Activated CD4-positive, alpha-beta T cell treated with anti-CD3 and anti-CD28 coated beads for 24 hours (primary cell): Measurements from ENCODE around the gene ZNF148.
"Not testable (repeated sequence)": the region's sequence is repeated elsewhere in the genome, so short reads cannot be mapped to it uniquely, and the experiment has no call there.

Experiments
- DNase-seq, 2 donors: peaks; one replicate each; pipeline ENCODE4 v3.0.0-alpha.2; 2020; ENCODE audit warnings: low read depth in 2 of 2

Gene ZNF148

GRCh38 chr3:125374996-125375941 lies at the start of gene ZNF148:
Gene ZNF148 (minus strand): TSS chr3:125375325. CDS start chr3:125313640, 61,685 bp downstream.
- DNase-seq, result peak; percentile 80 to 81

GRCh38 chr3:125418306-125418705 lies 43.2 kb upstream of the ZNF148 start:
- DNase-seq, result no peak

- no peak for DNase-seq
Observed at GRCh38 chr3:125416235-125416634, 41.1 kb upstream of the ZNF148 start.

GRCh38 chr3:125414669-125415068 lies 39.5 kb upstream of the ZNF148 start:
- no peak for DNase-seq

GRCh38 chr3:125410922-125411321 lies 35.8 kb upstream of the ZNF148 start:
- no peak for DNase-seq

GRCh38 chr3:125406070-125406469 lies 30.9 kb upstream of the ZNF148 start:
- DNase-seq, result no peak

GRCh38 chr3:125405515-125405914 lies 30.4 kb upstream of the ZNF148 start:
- DNase-seq, result not testable (repeated sequence)

GRCh38 chr3:125403789-125404188 lies 28.7 kb upstream of the ZNF148 start:
- no peak for DNase-seq

- no peak for DNase-seq
Observed at GRCh38 chr3:125402639-125403038, 27.5 kb upstream of the ZNF148 start.

GRCh38 chr3:125401402-125401801 lies 26.3 kb upstream of the ZNF148 start:
- DNase-seq, result no peak

- no peak for DNase-seq
Observed at GRCh38 chr3:125398952-125399351, 23.8 kb upstream of the ZNF148 start.

GRCh38 chr3:125395091-125395490 lies 20.0 kb upstream of the ZNF148 start:
- DNase-seq, result no peak

GRCh38 chr3:125394406-125394805 lies 19.3 kb upstream of the ZNF148 start:
- DNase-seq, result no peak

- DNase-seq, result no peak
Observed at GRCh38 chr3:125389282-125389681, 14.2 kb upstream of the ZNF148 start.

- DNase-seq, result not testable (repeated sequence)
Observed at GRCh38 chr3:125388369-125388768, 13.2 kb upstream of the ZNF148 start.

GRCh38 chr3:125386811-125387210 lies 11.7 kb upstream of the ZNF148 start:
- no peak for DNase-seq

GRCh38 chr3:125383744-125384143 lies 8.6 kb upstream of the ZNF148 start:
- DNase-seq, result no peak

GRCh38 chr3:125382298-125382697 lies 7.2 kb upstream of the ZNF148 start:
- DNase-seq, result no peak

- no peak for DNase-seq
Observed at GRCh38 chr3:125381743-125382142, 6.6 kb upstream of the ZNF148 start.

- DNase-seq, result no peak
Observed at GRCh38 chr3:125381314-125381713, 6.2 kb upstream of the ZNF148 start.

GRCh38 chr3:125379483-125379882 lies 4.4 kb upstream of the ZNF148 start:
- no peak for DNase-seq

GRCh38 chr3:125378762-125379161 lies 3.6 kb upstream of the ZNF148 start:
- DNase-seq, result no peak

- no peak for DNase-seq
Observed at GRCh38 chr3:125375950-125376679, 990 bp upstream of the ZNF148 start.
